ENCODE data around the gene LNP1. TPM values are rescaled to one million over a fixed set of nuclear protein-coding genes. Genes with fewer than 3 reads are reported as not detected.

Gene LNP1
- total and polyA plus RNA-seq, 9 of the 15 experiments (the other 6 are each of a cell fraction or from before 2014, with no cell fraction given) = 1.9 to 5.2 (median 4.5) TPM

GRCh38 chr3:100437721-100438622, 36.6 kb downstream of the LNP1 start:
- Histone ChIP-seq H3K27me3 (ENCODE audit: control insufficient read depth in 2 of 2, insufficient read depth in 2 of 2, low read length in 2 of 2) (no peaks in the 10 kb centered on the region), H3K9me3 (replicated peaks; ENCODE audit: control insufficient read depth, insufficient read depth, low read depth, low read length) (no peaks in the 10 kb centered on the region), H3K27ac (ENCODE audit: extremely low read depth, low read depth, low read length) (no peak overlapping the region), H3K9ac (ENCODE audit: insufficient read depth in 1 of 2, low read depth in 2 of 2, low read length in 2 of 2) (no peak overlapping the region), H3K79me2 (ENCODE audit: control insufficient read depth, insufficient read depth, low read length) (no peaks in the 10 kb centered on the region), H3K4me2 (ENCODE audit: insufficient read depth, low read length) (no peak overlapping the region), H2AFZ (ENCODE audit: low read depth, low read length) (no peak overlapping the region), H4K20me1 (replicated peaks; ENCODE audit: control insufficient read depth, insufficient read depth, low read length) (no peaks in the 10 kb centered on the region), H3K4me1 (replicated peaks in 1 of 2; ENCODE audit: control insufficient read depth in 2 of 2, insufficient read depth in 2 of 2, low read length in 2 of 2) (no peaks in the 10 kb centered on the region; a peak in 1 of 5 replicates), H3K36me3 (ENCODE audit: control insufficient read depth, insufficient read depth, low read length) (no peaks in the 10 kb centered on the region), H3K4me3 (no peak overlapping the region), H3K9me1 (ENCODE audit: control insufficient read depth, insufficient read depth, low read length) (no peaks in the 10 kb centered on the region)
- ATAC-seq (no peak; the same call in 2 of the 3 replicates), DNase-seq (ENCODE audit: extremely low read depth in 1 of 4, low spot score in 3 of 4) (no peak), FAIRE-seq (no peak)
- ChIA-PET CTCF (ENCODE audit: low intra/inter-chr PET ratio) (no interaction called here), POLR2A (interaction anchor here (0.5 kb wide), 1 partner anchor 55 kb away, joined by 3 read pairs; no protein-coding TSS in a partner anchor)
- BruUV-seq (replicated peaks) = no TSS peak
- intact Hi-C loops (cut with micrococcal nuclease) (no loop called here), in situ Hi-C loops (cut with MboI) (no loop called here)
- 67% methylated on average over 3 of the region's 3 CpGs for WGBS (ENCODE audit: insufficient coverage, low coverage, missing lambda C conversion rate)
- TF ChIP-seq C11orf30 (IDR thresholded peaks at IDR 0.05; ENCODE audit: low read depth) = peak; percentile 16; the same call in 1 of the 2 replicates
- no peak for TF ChIP-seq KAT2B (IDR thresholded peaks at IDR 0.05; ENCODE audit: low read depth, low read length)
- TF ChIP-seq HDGF (IDR thresholded peaks at IDR 0.05) = no peak
- no peak for TF ChIP-seq TCF7 (IDR thresholded peaks at IDR 0.05; ENCODE audit: borderline replicate concordance)
- no peak for TF ChIP-seq RNF219 (CRISPR knock-in tag; IDR thresholded peaks at IDR 0.05)
- TF ChIP-seq NFIX (CRISPR knock-in tag; IDR thresholded peaks at IDR 0.05; ENCODE audit: low read depth) = no peak
- no peak for TF ChIP-seq HMBOX1 (IDR thresholded peaks at IDR 0.05)
- no peak for TF ChIP-seq PRMT5 (CRISPR knock-in tag; IDR thresholded peaks at IDR 0.05)
- TF ChIP-seq U2AF1 (optimal IDR thresholded peaks at IDR 0.05; ENCODE audit: low read depth, low read length) = no peak
- TF ChIP-seq, protein P1, sequence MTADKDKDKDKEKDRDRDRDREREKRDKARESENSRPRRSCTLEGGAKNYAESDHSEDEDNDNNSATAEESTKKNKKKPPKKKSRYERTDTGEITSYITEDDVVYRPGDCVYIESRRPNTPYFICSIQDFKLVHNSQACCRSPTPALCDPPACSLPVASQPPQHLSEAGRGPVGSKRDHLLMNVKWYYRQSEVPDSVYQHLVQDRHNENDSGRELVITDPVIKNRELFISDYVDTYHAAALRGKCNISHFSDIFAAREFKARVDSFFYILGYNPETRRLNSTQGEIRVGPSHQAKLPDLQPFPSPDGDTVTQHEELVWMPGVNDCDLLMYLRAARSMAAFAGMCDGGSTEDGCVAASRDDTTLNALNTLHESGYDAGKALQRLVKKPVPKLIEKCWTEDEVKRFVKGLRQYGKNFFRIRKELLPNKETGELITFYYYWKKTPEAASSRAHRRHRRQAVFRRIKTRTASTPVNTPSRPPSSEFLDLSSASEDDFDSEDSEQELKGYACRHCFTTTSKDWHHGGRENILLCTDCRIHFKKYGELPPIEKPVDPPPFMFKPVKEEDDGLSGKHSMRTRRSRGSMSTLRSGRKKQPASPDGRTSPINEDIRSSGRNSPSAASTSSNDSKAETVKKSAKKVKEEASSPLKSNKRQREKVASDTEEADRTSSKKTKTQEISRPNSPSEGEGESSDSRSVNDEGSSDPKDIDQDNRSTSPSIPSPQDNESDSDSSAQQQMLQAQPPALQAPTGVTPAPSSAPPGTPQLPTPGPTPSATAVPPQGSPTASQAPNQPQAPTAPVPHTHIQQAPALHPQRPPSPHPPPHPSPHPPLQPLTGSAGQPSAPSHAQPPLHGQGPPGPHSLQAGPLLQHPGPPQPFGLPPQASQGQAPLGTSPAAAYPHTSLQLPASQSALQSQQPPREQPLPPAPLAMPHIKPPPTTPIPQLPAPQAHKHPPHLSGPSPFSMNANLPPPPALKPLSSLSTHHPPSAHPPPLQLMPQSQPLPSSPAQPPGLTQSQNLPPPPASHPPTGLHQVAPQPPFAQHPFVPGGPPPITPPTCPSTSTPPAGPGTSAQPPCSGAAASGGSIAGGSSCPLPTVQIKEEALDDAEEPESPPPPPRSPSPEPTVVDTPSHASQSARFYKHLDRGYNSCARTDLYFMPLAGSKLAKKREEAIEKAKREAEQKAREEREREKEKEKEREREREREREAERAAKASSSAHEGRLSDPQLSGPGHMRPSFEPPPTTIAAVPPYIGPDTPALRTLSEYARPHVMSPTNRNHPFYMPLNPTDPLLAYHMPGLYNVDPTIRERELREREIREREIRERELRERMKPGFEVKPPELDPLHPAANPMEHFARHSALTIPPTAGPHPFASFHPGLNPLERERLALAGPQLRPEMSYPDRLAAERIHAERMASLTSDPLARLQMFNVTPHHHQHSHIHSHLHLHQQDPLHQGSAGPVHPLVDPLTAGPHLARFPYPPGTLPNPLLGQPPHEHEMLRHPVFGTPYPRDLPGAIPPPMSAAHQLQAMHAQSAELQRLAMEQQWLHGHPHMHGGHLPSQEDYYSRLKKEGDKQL (CRISPR knock-in tag; IDR thresholded peaks at IDR 0.05; ENCODE audit: borderline replicate concordance) = no peak
- TF ChIP-seq PYGO2 (tag; IDR thresholded peaks at IDR 0.05) = no peak
- no peak for TF ChIP-seq FOXJ3 (CRISPR knock-in tag; IDR thresholded peaks at IDR 0.05)
- TF ChIP-seq CBFA2T3 (IDR thresholded peaks at IDR 0.05) = peak; percentile 27; the same call in 1 of the 2 replicates
- TF ChIP-seq MAFG (tag; conservative IDR thresholded peaks at IDR 0.05) = no peak

All from K562 (cell line).